Neutrophil (primary cell): ENCODE data around the gene RPSA.

Source experiments
- H3K27ac ChIP-seq: fragments of 200-600 bp; sonication (generic); 2 replicates; pipeline ENCODE4 v1.5.1; 2016; ENCODE audit warnings: mild to moderate bottlenecking, moderate library complexity
- H3K27me3 ChIP-seq: fragments of 200-600 bp; sonication (generic); 2 replicates; pipeline ENCODE4 v1.6.0; 2016; ENCODE audit warnings: mild to moderate bottlenecking
- H3K36me3 ChIP-seq: fragments of 200-600 bp; sonication (generic); 2 replicates; pipeline ENCODE4 v1.5.1; 2017
- H3K4me1 ChIP-seq, 2 experiments: fragments of 200-600 bp in 1 of 2; sonication (generic) in 1 of 2; 1 replicate in 1 of 2; 2 replicates in 1 of 2; pipeline versions ENCODE4 v1.5.1 to v1.6.1; 2013 to 2016; ENCODE audit warnings: low read depth in 1 of 2, low read length in 1 of 2, mild to moderate bottlenecking in 1 of 2, moderate library complexity in 1 of 2; ENCODE audit not compliant: control insufficient read depth in 1 of 2, insufficient read depth in 1 of 2
- H3K4me3 ChIP-seq, 2 experiments: fragments of 200-600 bp in 1 of 2; sonication (generic) in 1 of 2; 1 replicate in 1 of 2; 2 replicates in 1 of 2; pipeline ENCODE4 v1.5.1; 2013 to 2016; ENCODE audit warnings: low read depth in 1 of 2, low read length in 1 of 2, mild to moderate bottlenecking in 1 of 2, moderate library complexity in 1 of 2
- H3K9me3 ChIP-seq: fragments of 200-600 bp; sonication (generic); 2 replicates; pipeline ENCODE4 v1.5.1; 2016
- TF ChIP-seq, protein P1 (sequence below): fragments of 200-600 bp; sonication (generic); IDR thresholded peaks from 2 replicates; pipeline ENCODE4 v1.5.1; 2016; ENCODE audit warnings: antibody characterized with exemption

The RPSA gene

DNA sequence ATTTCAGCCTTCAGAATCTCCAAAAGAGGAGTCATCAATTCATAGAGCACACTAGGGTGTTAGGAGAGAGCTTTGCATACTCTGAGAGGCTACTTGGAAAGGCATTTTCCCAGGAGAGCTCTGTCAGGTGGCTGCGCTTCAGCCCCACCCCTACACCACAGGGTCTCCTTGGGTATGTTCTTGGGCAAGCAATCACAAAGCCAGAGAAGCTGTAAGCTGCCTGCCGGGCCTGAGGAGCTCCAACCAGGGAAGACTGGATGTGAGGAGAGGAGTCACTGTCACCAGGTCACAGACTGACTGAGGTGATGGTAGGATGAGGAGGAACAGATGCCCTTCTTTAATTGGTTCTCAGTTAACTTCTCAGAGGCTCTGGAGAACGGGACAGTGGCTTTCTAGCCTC is 9.8 kb upstream of the RPSA start:
- Histone ChIP-seq H3K27ac (no peak overlapping the region), H3K9me3 (no peaks in the 10 kb centered on the region), H3K27me3 (no peaks in the 10 kb centered on the region), H3K4me1 (no peaks in the 10 kb centered on the region), H3K36me3 (peaks cover 49% of the 10 kb centered on the region), H3K4me3 (no peak overlapping the region)
- TF ChIP-seq, protein P1, sequence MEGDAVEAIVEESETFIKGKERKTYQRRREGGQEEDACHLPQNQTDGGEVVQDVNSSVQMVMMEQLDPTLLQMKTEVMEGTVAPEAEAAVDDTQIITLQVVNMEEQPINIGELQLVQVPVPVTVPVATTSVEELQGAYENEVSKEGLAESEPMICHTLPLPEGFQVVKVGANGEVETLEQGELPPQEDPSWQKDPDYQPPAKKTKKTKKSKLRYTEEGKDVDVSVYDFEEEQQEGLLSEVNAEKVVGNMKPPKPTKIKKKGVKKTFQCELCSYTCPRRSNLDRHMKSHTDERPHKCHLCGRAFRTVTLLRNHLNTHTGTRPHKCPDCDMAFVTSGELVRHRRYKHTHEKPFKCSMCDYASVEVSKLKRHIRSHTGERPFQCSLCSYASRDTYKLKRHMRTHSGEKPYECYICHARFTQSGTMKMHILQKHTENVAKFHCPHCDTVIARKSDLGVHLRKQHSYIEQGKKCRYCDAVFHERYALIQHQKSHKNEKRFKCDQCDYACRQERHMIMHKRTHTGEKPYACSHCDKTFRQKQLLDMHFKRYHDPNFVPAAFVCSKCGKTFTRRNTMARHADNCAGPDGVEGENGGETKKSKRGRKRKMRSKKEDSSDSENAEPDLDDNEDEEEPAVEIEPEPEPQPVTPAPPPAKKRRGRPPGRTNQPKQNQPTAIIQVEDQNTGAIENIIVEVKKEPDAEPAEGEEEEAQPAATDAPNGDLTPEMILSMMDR, result no peak

DNA sequence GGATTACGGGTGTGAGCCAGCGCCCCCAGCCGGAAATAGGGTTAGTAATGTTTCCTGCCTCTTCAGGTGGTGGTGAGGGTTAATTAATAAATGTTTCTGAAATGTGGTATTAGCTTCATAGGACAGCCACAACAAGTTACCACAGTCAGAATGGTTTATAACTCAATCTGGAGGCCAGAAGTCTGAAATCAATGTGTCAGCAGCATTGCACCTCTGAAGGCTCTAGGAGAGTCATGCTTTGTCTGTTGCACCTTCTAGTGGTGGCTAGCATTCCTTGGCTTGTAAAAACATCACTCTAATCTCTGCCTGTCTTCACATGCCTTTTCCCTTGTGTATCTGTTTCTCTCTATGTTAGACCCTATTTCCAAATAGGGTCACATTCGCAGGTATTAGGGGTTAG is 7.8 kb upstream of the RPSA start:
- Histone ChIP-seq H3K4me3 (no peak overlapping the region), H3K27ac (no peak overlapping the region), H3K9me3 (no peaks in the 10 kb centered on the region), H3K36me3 (peaks cover 39% of the 10 kb centered on the region), H3K27me3 (no peaks in the 10 kb centered on the region), H3K4me1 (no peaks in the 10 kb centered on the region)
- TF ChIP-seq, protein P1, result no peak

DNA sequence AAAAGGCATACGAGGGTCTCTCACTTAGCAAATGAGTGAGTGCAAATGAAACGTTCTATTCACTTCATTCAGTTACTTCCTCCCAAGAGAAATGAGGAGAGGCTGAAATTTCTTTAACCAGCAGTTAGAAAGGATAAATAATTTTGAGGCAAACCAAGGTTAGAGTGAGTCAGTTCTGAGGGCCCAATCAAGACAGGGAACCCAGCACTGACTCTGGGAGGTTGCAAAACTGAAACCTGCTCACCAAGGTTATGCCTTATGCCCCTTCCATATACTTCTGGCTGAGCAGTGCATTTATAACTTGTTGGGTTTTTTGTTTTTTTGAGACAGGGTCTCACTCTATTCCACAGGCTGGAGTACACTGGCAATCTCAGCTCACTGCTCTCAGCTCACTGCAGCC is 4.5 kb upstream of the RPSA start:
- Histone ChIP-seq H3K36me3 (peaks cover 14% of the 10 kb centered on the region), H3K27me3 (no peaks in the 10 kb centered on the region), H3K4me3 (no peak overlapping the region), H3K27ac (no peak overlapping the region), H3K9me3 (no peaks in the 10 kb centered on the region), H3K4me1 (peaks cover 8 to 12% of the 10 kb centered on the region in 2 experiments)
- TF ChIP-seq, protein P1, result no peak

DNA sequence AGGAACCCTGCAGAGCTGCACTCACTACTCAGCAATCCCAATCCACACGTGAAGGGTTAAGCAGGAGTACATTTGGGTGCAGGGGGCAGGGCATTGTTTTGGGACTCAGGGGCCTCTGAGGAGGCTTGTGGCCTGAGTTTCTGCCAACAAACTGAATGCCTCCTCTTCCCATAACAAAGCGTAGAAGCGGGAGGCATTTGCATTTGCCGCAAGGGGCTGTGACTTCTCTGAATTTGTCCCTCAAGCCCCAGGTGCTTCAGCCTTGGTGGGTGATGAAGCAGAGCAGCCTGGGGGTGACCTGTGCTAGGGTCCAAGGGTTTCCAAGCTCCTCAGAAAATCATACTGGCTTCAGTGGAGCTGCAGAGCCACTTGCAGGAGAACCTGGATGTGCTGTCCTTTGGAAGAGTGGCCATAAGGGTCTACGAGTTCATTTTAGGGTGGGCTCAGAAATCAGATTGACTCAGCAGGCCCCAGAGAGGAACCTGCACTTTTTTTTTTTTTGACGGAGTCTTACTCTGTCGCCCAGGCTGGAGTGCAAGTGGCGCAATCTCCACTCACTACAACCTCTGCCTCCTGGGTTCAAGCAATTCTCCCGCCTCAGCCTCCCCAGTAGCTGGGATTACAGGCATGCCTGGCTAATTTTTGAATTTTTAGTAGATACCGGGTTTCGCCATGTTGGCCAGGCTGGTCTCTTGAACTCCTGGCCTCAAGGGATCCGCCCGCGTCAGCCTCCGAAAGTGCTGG is 1.4 kb upstream of the RPSA start:
- no peak overlapping the region for H3K4me3 ChIP-seq
- TF ChIP-seq, protein P1, result no peak
- no peaks in the 10 kb centered on the region for H3K27me3 ChIP-seq
- H3K27ac ChIP-seq, result no peak overlapping the region
- peaks cover 10% of the 10 kb centered on the region for H3K36me3 ChIP-seq
- H3K9me3 ChIP-seq, result no peaks in the 10 kb centered on the region
- H3K4me1 ChIP-seq, result peaks cover 14 to 19% of the 10 kb centered on the region in 2 experiments

DNA sequence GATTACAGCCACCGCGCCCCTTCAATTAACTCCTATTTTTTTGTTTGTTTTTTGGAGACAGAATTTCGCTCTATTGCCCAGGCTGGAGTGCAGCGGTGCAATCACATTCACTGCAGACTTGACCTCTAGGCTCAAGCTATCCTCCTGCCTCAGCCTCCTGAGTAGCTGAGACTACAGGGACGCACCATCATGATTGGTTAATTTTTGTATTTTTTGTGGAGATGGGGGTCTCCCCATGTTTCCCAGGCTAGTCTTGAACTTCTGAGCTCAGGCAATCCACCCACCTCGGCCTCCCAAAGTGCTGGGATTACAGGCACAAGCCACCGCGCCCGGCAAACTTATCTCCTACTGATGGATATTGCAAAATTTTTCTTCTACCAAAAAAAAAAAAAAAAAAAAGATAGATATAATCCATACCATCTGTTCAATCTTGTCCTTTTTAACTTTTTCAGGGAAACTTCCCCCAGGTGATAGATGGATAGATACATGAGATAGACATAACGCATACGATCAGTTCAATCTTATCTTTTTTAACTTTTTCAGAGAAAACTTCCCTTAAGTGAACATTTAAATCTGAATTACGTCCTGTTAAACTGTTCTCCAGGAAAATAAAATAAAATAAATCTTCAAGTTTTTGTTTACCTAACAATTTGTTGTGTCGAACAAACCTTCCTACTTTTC is 693 bp upstream of the RPSA start:
- Histone ChIP-seq H3K4me1 (peaks cover 14 to 19% of the 10 kb centered on the region in 2 experiments), H3K27me3 (no peaks in the 10 kb centered on the region), H3K27ac (peak overlapping the region; percentile 83), H3K9me3 (no peaks in the 10 kb centered on the region), H3K4me3 (peak overlapping the region; percentile 83 to 86), H3K36me3 (peaks cover 18% of the 10 kb centered on the region)
- TF ChIP-seq, protein P1, result no peak
